Tibial nerve (tissue), 4 donors: ENCODE data around the gene LIPC. TPM values are rescaled to one million over a fixed set of nuclear protein-coding genes. Genes with fewer than 3 reads are reported as not detected.

Experiments used
- DNase-seq, 2 donors: peaks; one replicate each; pipeline ENCODE4 v3.0.0-alpha.2; 2019; ENCODE audit warnings: low spot score in 2 of 2
- H3K27ac ChIP-seq, 4 donors: fragments of 200-600 bp; sonication (generic) in 3 of 4; one replicate each; pipeline ENCODE4 v1.5.1; 2017 to 2019; ENCODE audit warnings: mild to moderate bottlenecking in 1 of 4
- H3K27me3 ChIP-seq, 2 donors: fragments of 200-600 bp; sonication (generic) in 1 of 2; one replicate each; pipeline versions ENCODE4 v1.5.1 to v1.6.0; 2017 to 2019
- H3K36me3 ChIP-seq, 3 donors: fragments of 200-600 bp; sonication (generic); one replicate each; pipeline ENCODE4 v1.5.1; 2018 to 2019
- H3K4me1 ChIP-seq, 4 donors: fragments of 200-600 bp; sonication (generic) in 3 of 4; one replicate each; pipeline ENCODE4 v1.5.1; 2017 to 2019
- H3K4me3 ChIP-seq, 4 donors: fragments of 200-600 bp; sonication (generic) in 3 of 4; one replicate each; pipeline ENCODE4 v1.5.1; 2017 to 2019; ENCODE audit warnings: mild to moderate bottlenecking in 1 of 4, moderate library complexity in 1 of 4
- H3K9me3 ChIP-seq, 4 donors: fragments of 200-600 bp; sonication (generic) in 3 of 4; one replicate each; pipeline ENCODE4 v1.5.1; 2017 to 2019
- EP300 ChIP-seq, 2 donors: sonication (generic); formaldehyde crosslinking; IDR thresholded peaks; one replicate each; pipeline ENCODE4 v1.6.1; 2017; ENCODE audit warnings: antibody characterized with exemption in 2 of 2, mild to moderate bottlenecking in 1 of 2
- POLR2A ChIP-seq, 2 donors: fragments of 450-650 bp; IDR thresholded peaks; one replicate each; pipeline ENCODE4 v1.6.1; 2017; ENCODE audit warnings: antibody characterized with exemption in 2 of 2, mild to moderate bottlenecking in 2 of 2, moderate library complexity in 2 of 2
- WGBS, 2 donors: methylation state at CpG; one replicate each; pipeline ENCODE4 v1.1.5; 2018; 5-methylcytosine and 5-hydroxymethylcytosine counted together
- total RNA-seq, 4 donors: library from RNA; depleted of rRNA; stranded (reverse); fragments of >200 nt; gene quantifications; one replicate each; pipeline ENCODE4 v1.1.0, GENCODE V29; 2016
- TF ChIP-seq, protein P1 (sequence below), 5 experiments: fragments of 200-600 bp in 3 of 5; fragments of 450-650 bp in 2 of 5; sonication (generic) in 3 of 5; IDR thresholded peaks; one replicate each; pipeline ENCODE4 v1.5.1; 2016 to 2019; ENCODE audit warnings: antibody characterized with exemption in 5 of 5, mild to moderate bottlenecking in 3 of 5, moderate library complexity in 2 of 5

LIPC gene
- total RNA-seq, 4 donors from 2014 or later: 11.2 to 18.4 (median 14.7) TPM

DNA sequence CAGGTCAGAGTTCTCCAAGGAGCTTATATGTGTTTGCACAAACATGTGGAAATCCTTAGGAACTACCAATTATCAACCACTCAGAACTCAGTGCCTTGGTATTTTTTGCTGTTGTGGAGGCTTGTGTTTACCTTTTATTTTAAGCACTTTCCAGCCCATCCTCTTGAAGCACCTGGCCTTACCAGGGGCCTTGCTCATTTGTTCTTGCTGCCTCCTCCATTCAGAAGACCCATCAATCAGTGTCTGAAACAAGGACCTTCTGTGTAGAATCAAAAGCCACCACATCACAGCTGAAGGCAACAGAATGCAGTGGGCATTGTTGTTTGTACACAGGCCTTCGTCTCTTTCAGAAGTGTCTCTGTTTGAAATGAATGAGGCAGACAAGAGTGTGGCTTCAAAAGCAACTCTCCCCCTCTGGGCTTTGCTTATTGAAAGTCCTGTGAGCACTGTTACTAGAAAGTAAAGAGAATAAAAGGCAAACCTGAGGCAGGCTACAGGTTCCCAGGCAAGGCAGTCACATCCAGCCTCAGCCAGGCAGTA, 24.5 kb upstream of the LIPC start:
- Histone ChIP-seq H3K4me3 (no peak overlapping the region), H3K27ac (no peak overlapping the region), H3K9me3 (no peaks in the 10 kb centered on the region), H3K4me1 (no peaks in the 10 kb centered on the region), H3K27me3 (no peaks in the 10 kb centered on the region), H3K36me3 (no peaks in the 10 kb centered on the region)
- no peak for DNase-seq
- no peak for TF ChIP-seq POLR2A (IDR thresholded peaks at IDR 0.05)
- TF ChIP-seq, protein P1, sequence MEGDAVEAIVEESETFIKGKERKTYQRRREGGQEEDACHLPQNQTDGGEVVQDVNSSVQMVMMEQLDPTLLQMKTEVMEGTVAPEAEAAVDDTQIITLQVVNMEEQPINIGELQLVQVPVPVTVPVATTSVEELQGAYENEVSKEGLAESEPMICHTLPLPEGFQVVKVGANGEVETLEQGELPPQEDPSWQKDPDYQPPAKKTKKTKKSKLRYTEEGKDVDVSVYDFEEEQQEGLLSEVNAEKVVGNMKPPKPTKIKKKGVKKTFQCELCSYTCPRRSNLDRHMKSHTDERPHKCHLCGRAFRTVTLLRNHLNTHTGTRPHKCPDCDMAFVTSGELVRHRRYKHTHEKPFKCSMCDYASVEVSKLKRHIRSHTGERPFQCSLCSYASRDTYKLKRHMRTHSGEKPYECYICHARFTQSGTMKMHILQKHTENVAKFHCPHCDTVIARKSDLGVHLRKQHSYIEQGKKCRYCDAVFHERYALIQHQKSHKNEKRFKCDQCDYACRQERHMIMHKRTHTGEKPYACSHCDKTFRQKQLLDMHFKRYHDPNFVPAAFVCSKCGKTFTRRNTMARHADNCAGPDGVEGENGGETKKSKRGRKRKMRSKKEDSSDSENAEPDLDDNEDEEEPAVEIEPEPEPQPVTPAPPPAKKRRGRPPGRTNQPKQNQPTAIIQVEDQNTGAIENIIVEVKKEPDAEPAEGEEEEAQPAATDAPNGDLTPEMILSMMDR (IDR thresholded peaks at IDR 0.05): no peak
- TF ChIP-seq EP300 (IDR thresholded peaks at IDR 0.05): no peak
- WGBS, 2 donors: 39 to 50% methylated on average over 1 of the region's 1 CpG

GRCh38 chr15:58407778-58408177, 24.0 kb upstream of the LIPC start:
- no peak overlapping the region for H3K27ac ChIP-seq
- H3K4me1 ChIP-seq: no peaks in the 10 kb centered on the region
- no peak for DNase-seq
- TF ChIP-seq EP300 (IDR thresholded peaks at IDR 0.05) (no peak), POLR2A (IDR thresholded peaks at IDR 0.05) (no peak)
- TF ChIP-seq, protein P1 (IDR thresholded peaks at IDR 0.05): no peak
- H3K27me3 ChIP-seq: no peaks in the 10 kb centered on the region
- H3K36me3 ChIP-seq: no peaks in the 10 kb centered on the region
- no peaks in the 10 kb centered on the region for H3K9me3 ChIP-seq
- no peak overlapping the region for H3K4me3 ChIP-seq
- WGBS, 2 donors: 66 to 69% methylated on average over 4 of the region's 4 CpGs

DNA sequence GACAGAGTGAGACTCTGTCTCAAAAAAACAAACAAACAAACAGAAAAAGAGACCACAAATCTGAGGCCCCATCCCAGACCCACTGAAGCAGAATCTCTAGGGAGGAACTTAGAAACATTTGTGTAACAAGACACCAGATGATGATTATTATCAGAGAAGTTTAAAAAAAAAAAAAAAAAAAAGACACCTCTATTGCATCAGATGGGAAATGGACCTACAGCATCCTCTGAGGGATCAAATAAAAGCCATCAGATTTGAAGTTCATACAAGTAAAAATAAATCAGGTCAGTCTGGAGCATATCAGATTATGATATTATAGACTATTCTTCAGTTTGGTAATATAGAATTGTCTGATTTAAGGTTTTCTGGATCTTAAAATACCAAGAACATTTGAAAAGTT, 21.9 kb upstream of the LIPC start:
- no peaks in the 10 kb centered on the region for H3K36me3 ChIP-seq
- H3K4me1 ChIP-seq: no peaks in the 10 kb centered on the region
- H3K27me3 ChIP-seq: no peaks in the 10 kb centered on the region
- no peak overlapping the region for H3K27ac ChIP-seq
- no peak for DNase-seq
- no peak for TF ChIP-seq POLR2A (IDR thresholded peaks at IDR 0.05)
- no peak for TF ChIP-seq EP300 (IDR thresholded peaks at IDR 0.05)
- no peaks in the 10 kb centered on the region for H3K9me3 ChIP-seq
- peak overlapping the region in 1 of 4 donors; percentile 28 for H3K4me3 ChIP-seq

DNA sequence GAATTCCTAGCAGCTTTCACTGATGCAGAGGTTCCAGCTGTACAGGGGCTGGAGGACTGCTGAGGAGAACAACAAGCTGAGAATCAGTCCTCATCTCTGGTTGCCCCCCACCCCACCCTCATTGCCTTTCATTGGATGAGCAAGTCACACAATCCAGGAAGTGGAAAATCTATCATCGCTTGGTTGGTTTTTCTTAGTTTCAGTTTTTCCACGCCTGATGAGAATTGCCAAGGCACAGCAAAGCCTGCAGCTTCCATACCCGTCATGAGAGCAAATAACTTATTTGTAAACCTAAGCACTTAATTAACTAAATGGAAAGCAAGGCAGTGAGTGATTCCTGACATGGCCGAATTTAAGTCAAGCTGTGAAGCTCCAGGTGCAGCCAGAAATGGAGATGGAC, 21.4 kb upstream of the LIPC start:
- H3K4me3 ChIP-seq: peak overlapping the region in 1 of 4 donors; percentile 28

GRCh38 chr15:58413253-58413652, 18.5 kb upstream of the LIPC start:
- Histone ChIP-seq H3K27me3 (no peaks in the 10 kb centered on the region), H3K36me3 (no peaks in the 10 kb centered on the region), H3K27ac (no peak overlapping the region), H3K4me1 (no peaks in the 10 kb centered on the region), H3K9me3 (no peaks in the 10 kb centered on the region), H3K4me3 (no peak overlapping the region)
- TF ChIP-seq POLR2A (IDR thresholded peaks at IDR 0.05) (no peak), EP300 (IDR thresholded peaks at IDR 0.05) (no peak)
- TF ChIP-seq, protein P1 (IDR thresholded peaks at IDR 0.05): no peak
- 96 to 100% methylated on average over 3 of the region's 3 CpGs for WGBS, 2 donors
- no peak for DNase-seq

More for the DNA sequence above, 21.4 kb upstream of the LIPC start:
- WGBS, 2 donors: 75 to 76% methylated on average over 4 of the region's 4 CpGs
- H3K27ac ChIP-seq: no peak overlapping the region
- H3K4me1 ChIP-seq: no peaks in the 10 kb centered on the region
- no peaks in the 10 kb centered on the region for H3K27me3 ChIP-seq
- no peaks in the 10 kb centered on the region for H3K9me3 ChIP-seq
- TF ChIP-seq POLR2A (IDR thresholded peaks at IDR 0.05) (no peak), EP300 (IDR thresholded peaks at IDR 0.05) (no peak)
- TF ChIP-seq, protein P1 (IDR thresholded peaks at IDR 0.05): no peak
- no peak for DNase-seq
- no peaks in the 10 kb centered on the region for H3K36me3 ChIP-seq

DNA sequence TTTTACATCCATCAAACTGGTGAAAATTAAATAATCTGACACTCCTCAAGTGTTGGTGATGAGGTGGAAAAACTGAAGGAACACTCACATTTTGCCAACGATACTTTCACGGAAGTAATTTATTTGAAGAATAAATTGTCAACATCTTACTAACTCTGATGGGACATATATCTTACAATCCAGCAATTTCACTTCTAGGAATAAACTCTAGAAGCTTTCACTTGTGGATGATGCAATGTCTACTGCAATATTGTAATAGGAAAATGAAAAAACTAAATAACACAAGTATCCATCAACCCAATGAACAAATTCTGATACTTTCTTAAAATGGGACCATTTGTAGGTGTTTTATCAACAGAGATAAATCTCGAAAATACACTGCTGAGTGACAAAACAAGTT, 16.2 kb upstream of the LIPC start:
- Histone ChIP-seq H3K27ac (no peak overlapping the region), H3K4me3 (no peak overlapping the region), H3K27me3 (no peaks in the 10 kb centered on the region), H3K9me3 (no peaks in the 10 kb centered on the region), H3K36me3 (no peaks in the 10 kb centered on the region), H3K4me1 (no peaks in the 10 kb centered on the region)
- TF ChIP-seq, protein P1 (IDR thresholded peaks at IDR 0.05): no peak
- TF ChIP-seq POLR2A (IDR thresholded peaks at IDR 0.05) (no peak), EP300 (IDR thresholded peaks at IDR 0.05) (no peak)
- WGBS, 2 donors: 95% methylated on average over 3 of the region's 3 CpGs
- DNase-seq: no peak
